ENCODE data around the gene MXRA8.

DNA sequence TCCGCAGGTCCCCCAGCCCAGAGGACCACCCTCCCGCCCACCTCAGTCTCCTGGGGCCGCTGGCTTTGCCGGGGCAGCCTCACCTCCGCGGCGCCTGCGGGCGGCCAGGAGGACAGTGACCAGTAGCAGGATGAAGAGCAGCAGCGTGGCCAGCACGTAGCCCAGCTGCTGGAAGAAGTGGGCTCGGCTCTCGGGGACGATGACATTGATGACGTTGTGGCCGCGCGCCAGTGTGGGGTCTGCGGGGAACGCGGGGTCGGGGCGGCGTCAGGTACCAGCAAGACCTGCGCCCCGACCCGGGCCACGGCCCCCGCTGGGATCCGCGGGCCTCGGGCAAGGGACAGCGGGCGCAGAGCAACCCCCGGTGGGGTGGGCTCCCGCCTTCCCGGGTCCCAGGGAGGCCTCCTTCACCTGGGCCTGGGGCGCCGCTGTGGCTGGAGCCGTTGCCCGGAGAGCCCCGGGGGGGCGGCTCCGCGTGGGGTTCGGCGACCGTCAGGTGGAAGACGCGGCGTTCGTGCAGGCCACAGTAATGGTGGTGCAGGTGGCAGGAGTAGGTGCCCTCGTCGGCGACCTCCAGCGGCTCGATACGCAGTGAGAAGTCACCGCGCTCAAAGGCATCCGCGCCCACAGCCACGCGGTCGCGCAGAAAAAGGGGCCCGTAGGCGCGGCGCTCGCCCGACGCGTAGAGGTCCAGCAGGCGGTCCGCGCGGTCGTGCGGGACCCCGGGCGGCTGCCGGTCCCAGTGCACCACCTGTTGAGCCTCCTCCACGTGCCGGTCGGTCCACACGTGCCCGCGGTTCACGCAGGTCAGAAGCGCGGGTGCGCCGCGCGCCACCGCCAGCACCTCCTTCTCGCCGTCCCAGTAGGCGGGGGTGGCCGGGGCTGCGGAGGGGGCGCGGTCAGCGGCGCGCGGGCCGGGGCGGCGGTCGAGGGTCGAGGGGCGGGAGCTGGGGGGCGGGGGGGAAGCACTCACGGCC is 3.8 kb downstream of the MXRA8 start:
- TF ChIP-seq, protein P1, sequence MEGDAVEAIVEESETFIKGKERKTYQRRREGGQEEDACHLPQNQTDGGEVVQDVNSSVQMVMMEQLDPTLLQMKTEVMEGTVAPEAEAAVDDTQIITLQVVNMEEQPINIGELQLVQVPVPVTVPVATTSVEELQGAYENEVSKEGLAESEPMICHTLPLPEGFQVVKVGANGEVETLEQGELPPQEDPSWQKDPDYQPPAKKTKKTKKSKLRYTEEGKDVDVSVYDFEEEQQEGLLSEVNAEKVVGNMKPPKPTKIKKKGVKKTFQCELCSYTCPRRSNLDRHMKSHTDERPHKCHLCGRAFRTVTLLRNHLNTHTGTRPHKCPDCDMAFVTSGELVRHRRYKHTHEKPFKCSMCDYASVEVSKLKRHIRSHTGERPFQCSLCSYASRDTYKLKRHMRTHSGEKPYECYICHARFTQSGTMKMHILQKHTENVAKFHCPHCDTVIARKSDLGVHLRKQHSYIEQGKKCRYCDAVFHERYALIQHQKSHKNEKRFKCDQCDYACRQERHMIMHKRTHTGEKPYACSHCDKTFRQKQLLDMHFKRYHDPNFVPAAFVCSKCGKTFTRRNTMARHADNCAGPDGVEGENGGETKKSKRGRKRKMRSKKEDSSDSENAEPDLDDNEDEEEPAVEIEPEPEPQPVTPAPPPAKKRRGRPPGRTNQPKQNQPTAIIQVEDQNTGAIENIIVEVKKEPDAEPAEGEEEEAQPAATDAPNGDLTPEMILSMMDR (IDR thresholded peaks at IDR 0.05) = no peak
- TF ChIP-seq POLR2A (IDR thresholded peaks at IDR 0.05) = no peak

Data from ovary (tissue), 3 donors.